PC-9 (cell line): ENCODE data around the gene CTSD. TPM values are rescaled to one million over a fixed set of nuclear protein-coding genes. Genes with fewer than 3 reads are reported as not detected.

Source experiments
- BruUV-seq: library from RNA; stranded (reverse); fragments of 400-500 nt; replicated peaks from 2 replicates; lab custom pipeline; 2021; lab: Mats Ljungman, UMichigan
- CTCF ChIA-PET: fragments of 300-600 bp; sonication (Branson Sonifier 250); formaldehyde crosslinking; loops from one replicate; lab custom pipeline; 2022; ENCODE audit warnings: antibody characterized with exemption; lab: Charles Lee
- POLR2A ChIA-PET: fragments of 300-600 bp; sonication (Branson Sonifier 250); formaldehyde crosslinking; loops from one replicate; lab custom pipeline; 2022; ENCODE audit warnings: antibody characterized with exemption; ENCODE audit not compliant: unreplicated experiment; lab: Charles Lee
- DNase-seq, 2 experiments: peaks; one replicate each; pipeline versions ENCODE4 v3.0.0 to v3.0.0-alpha.2; 2015 to 2022; ENCODE audit warnings: mixed read lengths in 1 of 2
- H2AFZ ChIP-seq: fragments of 200-600 bp; sonication (generic); 2 replicates; pipeline ENCODE4 v1.8.1; 2017; ENCODE audit warnings: antibody characterized with exemption
- H3F3A ChIP-seq: fragments of 200-600 bp; sonication (generic); 2 replicates; pipeline ENCODE4 v1.8.1; 2017; ENCODE audit warnings: antibody characterized with exemption, mild to moderate bottlenecking, low read depth; ENCODE audit not compliant: insufficient read depth
- H3K27ac ChIP-seq: fragments of 200-600 bp; sonication (generic); 2 replicates; pipeline ENCODE4 v1.6.1; 2016; ENCODE audit warnings: mixed run types
- H3K27me3 ChIP-seq: fragments of 200-600 bp; sonication (generic); 2 replicates; pipeline ENCODE4 v1.6.1; 2016; ENCODE audit warnings: low read depth, mixed run types; ENCODE audit not compliant: insufficient read depth
- H3K36me3 ChIP-seq: fragments of 200-600 bp; sonication (generic); 2 replicates; pipeline ENCODE4 v1.6.1; 2016; ENCODE audit warnings: low read depth, mixed run types
- H3K4me1 ChIP-seq: fragments of 200-600 bp; sonication (generic); replicated peaks from 2 replicates; pipeline ENCODE4 v1.6.1; 2016; ENCODE audit warnings: mixed run types; ENCODE audit not compliant: insufficient read depth
- H3K4me2 ChIP-seq: fragments of 200-600 bp; sonication (generic); 2 replicates; pipeline ENCODE4 v1.6.1; 2017; ENCODE audit warnings: mixed run types
- H3K4me3 ChIP-seq: fragments of 200-600 bp; sonication (generic); 2 replicates; pipeline ENCODE4 v1.6.1; 2016; ENCODE audit warnings: mixed run types
- H3K79me2 ChIP-seq: fragments of 200-600 bp; sonication (generic); 2 replicates; pipeline ENCODE4 v1.6.1; 2017; ENCODE audit warnings: low read depth, mixed run types
- H3K9me2 ChIP-seq: fragments of 200-600 bp; sonication (generic); 2 replicates; pipeline ENCODE4 v1.8.1; 2017; ENCODE audit warnings: mild to moderate bottlenecking; ENCODE audit not compliant: insufficient read depth
- H3K9me3 ChIP-seq: fragments of 200-600 bp; sonication (generic); 2 replicates; pipeline ENCODE4 v1.8.1; 2016; ENCODE audit warnings: low read depth; ENCODE audit not compliant: insufficient read depth
- H4K20me1 ChIP-seq: fragments of 200-600 bp; sonication (generic); 2 replicates; pipeline ENCODE4 v1.8.1; 2017; ENCODE audit not compliant: insufficient read depth
- CTCF ChIP-seq: fragments of 200-600 bp; sonication (generic); conservative IDR thresholded peaks from 2 replicates; pipeline ENCODE4 v1.6.1; 2017; ENCODE audit warnings: mixed run types, antibody characterized with exemption, mild to moderate bottlenecking, moderate library complexity
- EZH2 ChIP-seq: fragments of 200-600 bp; sonication (generic); IDR thresholded peaks from 2 replicates; pipeline ENCODE4 v1.8.0; 2017; ENCODE audit warnings: antibody characterized with exemption, low read depth
- intact Hi-C: fragments of 100-400 bp; cut with micrococcal nuclease; formaldehyde crosslinking; loops from one replicate; pipeline ENCODE4 v1.10.0; 2022; ENCODE audit not compliant: unreplicated experiment
- total RNA-seq: library from RNA; stranded (reverse); gene quantifications from 2 replicates; pipeline ENCODE4 v1.2.3, GENCODE V29; 2021

CTSD gene
- total RNA-seq, 1 experiment from 2014 or later, result 735 TPM

GRCh38 chr11:1776331-1776851 lies 12.7 kb upstream of the CTSD start:
- Histone ChIP-seq H3K4me2 (no peak overlapping the region), H3K9me3 (no peaks in the 10 kb centered on the region), H2AFZ (no peak overlapping the region), H3F3A (peaks cover 13% of the 10 kb centered on the region), H3K9me2 (no peaks in the 10 kb centered on the region), H3K4me1 (peaks cover 53% of the 10 kb centered on the region), H3K27ac (no peak overlapping the region), H4K20me1 (no peaks in the 10 kb centered on the region), H3K79me2 (no peaks in the 10 kb centered on the region), H3K4me3 (no peak overlapping the region), H3K36me3 (no peaks in the 10 kb centered on the region), H3K27me3 (no peaks in the 10 kb centered on the region)
- BruUV-seq, result no TSS peak
- POLR2A ChIA-PET, result interaction anchor here (0.6 kb wide), 1 partner anchor 17 kb away, joined by 36 read pairs; no protein-coding TSS in a partner anchor
- TF ChIP-seq CTCF (no peak), EZH2 (no peak)
- DNase-seq, result no peak
- intact Hi-C loops, result no loop called here
- CTCF ChIA-PET, result no interaction called here

- Histone ChIP-seq H3K36me3 (no peaks in the 10 kb centered on the region), H3K27me3 (no peaks in the 10 kb centered on the region), H3K4me2 (no peak overlapping the region), H3K4me3 (no peak overlapping the region), H3K9me3 (no peaks in the 10 kb centered on the region), H3F3A (peaks cover 18% of the 10 kb centered on the region), H3K79me2 (no peaks in the 10 kb centered on the region), H2AFZ (no peak overlapping the region), H3K9me2 (no peaks in the 10 kb centered on the region), H3K4me1 (peaks cover 68% of the 10 kb centered on the region), H4K20me1 (no peaks in the 10 kb centered on the region), H3K27ac (no peak overlapping the region)
- ChIA-PET CTCF (no interaction called here), POLR2A (no interaction called here)
- no TSS peak for BruUV-seq
- TF ChIP-seq CTCF (no peak), EZH2 (no peak)
- intact Hi-C loops, result no loop called here
- DNase-seq, result no peak
Measured at GRCh38 chr11:1774886-1775285, 11.2 kb upstream of the CTSD start.

GRCh38 chr11:1773994-1774550 lies 10.3 kb upstream of the CTSD start:
- H2AFZ ChIP-seq, result no peak overlapping the region
- no peaks in the 10 kb centered on the region for H3K9me3 ChIP-seq
- no peaks in the 10 kb centered on the region for H3K27me3 ChIP-seq
- H3K4me2 ChIP-seq, result peak overlapping the region; percentile 63; the same call in 1 of the 2 replicates
- ChIA-PET CTCF (no interaction called here), POLR2A (no interaction called here)
- no peak for TF ChIP-seq CTCF
- no peak for TF ChIP-seq EZH2
- H3K4me3 ChIP-seq, result no peak overlapping the region
- no TSS peak for BruUV-seq
- H3K4me1 ChIP-seq, result peaks cover 68% of the 10 kb centered on the region
- no peak overlapping the region; the same call in 1 of the 2 replicates for H3K27ac ChIP-seq
- no peaks in the 10 kb centered on the region for H3K79me2 ChIP-seq
- H3F3A ChIP-seq, result peaks cover 19% of the 10 kb centered on the region
- no peak for DNase-seq
- H3K9me2 ChIP-seq, result no peaks in the 10 kb centered on the region
- H4K20me1 ChIP-seq, result no peaks in the 10 kb centered on the region
- no peaks in the 10 kb centered on the region for H3K36me3 ChIP-seq
- intact Hi-C loops, result no loop called here
